ENCODE data around the gene NFE2L1.

Gene NFE2L1

DNA sequence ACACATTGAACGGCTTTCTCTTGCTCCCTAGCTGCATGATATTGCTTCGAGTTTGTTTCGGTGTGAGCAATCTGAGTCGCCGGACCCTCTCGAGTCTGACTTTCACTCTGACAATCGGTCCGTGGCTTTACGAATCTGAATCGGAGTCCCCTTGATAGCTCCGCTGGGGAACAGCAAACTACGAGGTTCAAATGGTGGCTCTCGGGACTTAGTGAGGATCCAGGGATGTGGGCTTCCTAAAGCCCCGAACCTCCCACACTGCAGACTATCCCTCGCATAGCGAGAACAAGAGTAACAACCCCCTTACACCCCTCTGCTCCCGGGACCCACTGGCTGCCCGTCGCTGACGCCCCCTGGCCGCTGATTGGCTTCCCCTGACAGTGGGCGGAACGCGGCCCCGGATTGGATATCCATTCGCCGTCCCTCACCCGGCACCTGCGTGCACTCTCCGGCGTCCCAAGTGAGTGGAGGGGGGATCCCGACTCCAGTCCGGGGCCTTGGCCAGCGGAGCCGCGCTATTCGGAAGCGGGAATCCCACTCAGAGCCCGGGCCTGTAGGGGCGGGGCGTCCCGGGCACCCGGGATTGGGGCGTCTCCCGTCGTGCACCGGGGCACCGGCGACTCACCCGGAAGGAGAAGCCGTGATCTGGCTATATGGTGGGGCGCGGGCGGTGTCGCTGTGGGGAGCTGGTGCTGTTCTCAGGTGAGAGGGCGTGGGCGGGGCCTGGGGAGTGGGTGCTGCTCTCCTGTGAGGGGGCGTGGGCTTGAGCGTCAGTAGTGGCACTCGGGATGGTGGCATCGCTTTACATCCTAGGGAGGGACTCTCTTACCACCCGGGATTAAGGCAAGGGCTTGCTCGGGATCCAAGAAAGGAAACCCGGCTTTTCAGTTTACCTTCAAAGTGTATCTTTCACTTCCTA, 59.2 kb downstream of the NFE2L1 start, which contains the start of gene SNX11:
SNX11 (plus strand) TSS at position 630 of the 919 bp plus-strand sequence. CDS start 4,278 bp downstream, outside the sequence.
- DNase-seq: peak; percentile 67 to 99 (median 93)

DNA sequence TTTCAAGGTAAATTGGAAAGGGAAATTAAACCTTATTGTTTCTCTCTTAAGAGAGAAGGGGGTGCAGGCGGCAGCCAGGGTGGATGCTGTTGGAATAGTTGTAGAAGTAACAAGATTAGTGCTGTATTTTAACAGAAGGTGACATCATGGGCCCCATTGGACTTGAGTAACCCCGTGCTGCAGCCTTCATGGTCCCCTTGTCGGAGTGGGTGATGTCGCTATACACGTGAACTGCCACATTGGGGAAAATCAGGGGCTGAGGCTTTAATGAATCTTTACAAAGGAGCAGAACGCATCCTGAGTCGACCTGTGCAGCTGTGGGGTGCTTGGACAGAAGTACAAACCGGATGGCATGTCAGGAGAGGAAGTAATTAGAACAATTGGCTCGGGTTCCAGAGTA, 62.6 kb downstream of the NFE2L1 start:
- no peak for DNase-seq

Measured in nucleus accumbens (tissue), 56 donors.